C4-2B (cell line): ENCODE data around the gene CHTOP.

Experiments
- CTCF ChIP-seq: fragments of 450-650 bp; conservative IDR thresholded peaks from 2 replicates; pipeline ENCODE4 v1.5.1; 2017; ENCODE audit warnings: mild to moderate bottlenecking
- ZFX ChIP-seq: fragments of 450-650 bp; IDR thresholded peaks from 2 replicates; pipeline ENCODE4 v1.6.1; 2017

GRCh38 chr1:153648000-153648643 is 14.3 kb downstream of the CHTOP start:
- no peak for TF ChIP-seq CTCF
- TF ChIP-seq ZFX = no peak
